Measurements from ENCODE around the gene AMBP. TPM values are rescaled to one million over a fixed set of nuclear protein-coding genes. Genes with fewer than 3 reads are reported as not detected.

Gene AMBP
- total RNA-seq, 1 donor from 2014 or later, result 0.29 TPM

- H3K9me3 Mint-ChIP-seq (ENCODE audit: unreplicated experiment), result peaks cover 5% of the 10 kb centered on the region
- H3K4me3 Mint-ChIP-seq (ENCODE audit: unreplicated experiment), result no peak overlapping the region
- no peaks in the 10 kb centered on the region for H3K36me3 Mint-ChIP-seq (ENCODE audit: unreplicated experiment)
- DNase-seq, result no peak
- no peak overlapping the region for H3K27ac Mint-ChIP-seq (ENCODE audit: unreplicated experiment)
- TF ChIP-seq, protein P1, sequence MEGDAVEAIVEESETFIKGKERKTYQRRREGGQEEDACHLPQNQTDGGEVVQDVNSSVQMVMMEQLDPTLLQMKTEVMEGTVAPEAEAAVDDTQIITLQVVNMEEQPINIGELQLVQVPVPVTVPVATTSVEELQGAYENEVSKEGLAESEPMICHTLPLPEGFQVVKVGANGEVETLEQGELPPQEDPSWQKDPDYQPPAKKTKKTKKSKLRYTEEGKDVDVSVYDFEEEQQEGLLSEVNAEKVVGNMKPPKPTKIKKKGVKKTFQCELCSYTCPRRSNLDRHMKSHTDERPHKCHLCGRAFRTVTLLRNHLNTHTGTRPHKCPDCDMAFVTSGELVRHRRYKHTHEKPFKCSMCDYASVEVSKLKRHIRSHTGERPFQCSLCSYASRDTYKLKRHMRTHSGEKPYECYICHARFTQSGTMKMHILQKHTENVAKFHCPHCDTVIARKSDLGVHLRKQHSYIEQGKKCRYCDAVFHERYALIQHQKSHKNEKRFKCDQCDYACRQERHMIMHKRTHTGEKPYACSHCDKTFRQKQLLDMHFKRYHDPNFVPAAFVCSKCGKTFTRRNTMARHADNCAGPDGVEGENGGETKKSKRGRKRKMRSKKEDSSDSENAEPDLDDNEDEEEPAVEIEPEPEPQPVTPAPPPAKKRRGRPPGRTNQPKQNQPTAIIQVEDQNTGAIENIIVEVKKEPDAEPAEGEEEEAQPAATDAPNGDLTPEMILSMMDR (IDR thresholded peaks at IDR 0.05; ENCODE audit: partially characterized antibody, unreplicated experiment), result no peak
- peaks cover 3% of the 10 kb centered on the region for H3K4me1 Mint-ChIP-seq (ENCODE audit: low read depth, unreplicated experiment)
- peaks cover 7% of the 10 kb centered on the region for H3K27me3 Mint-ChIP-seq (ENCODE audit: unreplicated experiment)
These were observed 16.9 kb upstream of the AMBP start for GRCh38 chr9:114094971-114095370.

DNA sequence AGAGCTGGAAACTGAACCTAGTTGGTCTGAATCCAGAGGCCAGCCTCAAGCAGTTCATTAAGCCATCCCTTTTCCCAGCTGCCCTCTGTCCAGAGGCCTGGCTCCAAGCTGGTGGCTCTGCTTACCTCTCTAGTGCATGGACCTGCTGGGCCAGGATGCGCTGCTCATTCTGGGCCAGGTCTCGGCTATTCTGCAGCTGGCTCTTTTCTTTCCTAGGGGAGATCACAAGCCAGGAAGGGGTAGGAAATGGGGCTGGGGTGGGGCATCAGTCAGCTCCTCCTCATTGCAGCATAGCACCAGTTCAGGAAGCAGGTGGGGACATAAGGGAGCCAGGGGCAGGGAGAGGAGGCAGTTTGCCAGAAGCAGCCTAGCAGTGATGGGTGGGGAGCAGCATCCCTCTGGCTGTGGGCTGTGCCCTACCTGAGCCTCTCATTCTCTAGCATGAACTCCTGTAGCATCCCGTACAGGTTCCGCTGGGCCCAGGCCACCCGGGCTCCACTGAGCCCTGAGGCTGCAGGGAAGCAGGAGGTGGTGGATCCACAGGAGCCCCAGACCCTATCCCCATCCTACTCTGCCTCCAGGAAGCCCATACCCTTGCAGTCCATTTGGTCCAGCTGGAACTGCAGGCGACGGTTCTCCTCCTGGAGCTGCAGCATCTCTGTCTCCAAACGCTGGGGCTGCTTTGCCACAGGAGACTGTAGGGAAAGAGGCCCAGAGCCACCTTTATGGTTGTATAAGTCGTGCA, 15.8 kb upstream of the AMBP start:
- peaks cover 2% of the 10 kb centered on the region for H3K9me3 Mint-ChIP-seq (ENCODE audit: unreplicated experiment)
- H3K36me3 Mint-ChIP-seq (ENCODE audit: unreplicated experiment), result no peaks in the 10 kb centered on the region
- H3K27ac Mint-ChIP-seq (ENCODE audit: unreplicated experiment), result no peak overlapping the region
- DNase-seq, result no peak
- TF ChIP-seq, protein P1 (IDR thresholded peaks at IDR 0.05; ENCODE audit: partially characterized antibody, unreplicated experiment), result no peak
- H3K4me1 Mint-ChIP-seq (ENCODE audit: low read depth, unreplicated experiment), result peaks cover under 1% of the 10 kb centered on the region
- peaks cover 5% of the 10 kb centered on the region for H3K27me3 Mint-ChIP-seq (ENCODE audit: unreplicated experiment)
- no peak overlapping the region for H3K4me3 Mint-ChIP-seq (ENCODE audit: unreplicated experiment)

DNA sequence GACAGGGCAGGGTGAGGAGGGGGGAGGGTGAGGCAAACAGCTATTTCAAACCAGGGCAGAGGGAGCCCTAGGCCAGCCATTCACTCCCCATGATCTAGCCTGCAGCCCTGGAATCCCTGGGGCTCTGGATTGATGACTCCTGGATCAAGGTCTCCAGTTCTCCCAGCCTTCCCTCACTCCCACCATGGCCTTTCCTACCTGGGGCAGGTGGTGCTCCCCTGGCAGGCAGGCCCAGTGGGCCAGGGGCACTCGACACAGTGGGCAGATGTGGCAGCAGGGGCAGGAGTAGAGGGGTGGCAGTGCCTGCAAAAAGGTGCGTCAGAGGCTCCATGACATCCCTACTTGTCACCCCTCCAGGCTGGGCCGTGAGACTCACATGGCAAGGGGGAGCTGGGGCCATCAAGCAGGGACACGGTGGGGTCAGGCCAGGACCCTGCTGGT, 15.0 kb upstream of the AMBP start:
- DNase-seq, result no peak
- TF ChIP-seq, protein P1 (IDR thresholded peaks at IDR 0.05; ENCODE audit: partially characterized antibody, unreplicated experiment), result no peak
- Mint-ChIP-seq H3K27ac (ENCODE audit: unreplicated experiment) (no peak overlapping the region), H3K27me3 (ENCODE audit: unreplicated experiment) (peaks cover 5% of the 10 kb centered on the region), H3K36me3 (ENCODE audit: unreplicated experiment) (no peaks in the 10 kb centered on the region), H3K4me1 (ENCODE audit: low read depth, unreplicated experiment) (no peaks in the 10 kb centered on the region), H3K4me3 (ENCODE audit: unreplicated experiment) (no peak overlapping the region), H3K9me3 (ENCODE audit: unreplicated experiment) (peaks cover 2% of the 10 kb centered on the region)

DNA sequence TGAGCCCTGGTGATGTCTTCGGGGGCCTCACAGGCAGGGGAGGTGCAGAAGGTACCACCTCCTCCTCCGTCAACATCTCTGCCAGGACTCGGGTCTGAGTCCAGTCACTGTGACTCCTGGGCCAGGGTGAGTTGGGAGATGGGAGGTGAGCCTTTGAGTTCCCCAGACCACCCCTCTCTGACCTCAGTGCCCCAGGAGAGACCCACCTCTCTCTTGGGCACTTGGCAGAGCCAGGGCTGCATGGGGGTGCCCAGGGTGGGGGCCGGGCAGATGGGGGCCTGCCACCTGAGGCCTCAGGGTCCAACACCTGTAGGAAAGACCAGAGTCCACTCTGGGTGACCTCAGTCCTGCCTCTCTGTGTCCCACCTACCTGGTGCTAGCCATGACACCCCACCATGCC, 14.2 kb upstream of the AMBP start:
- no peak overlapping the region for H3K27ac Mint-ChIP-seq (ENCODE audit: unreplicated experiment)
- H3K4me1 Mint-ChIP-seq (ENCODE audit: low read depth, unreplicated experiment), result no peaks in the 10 kb centered on the region
- peaks cover 5% of the 10 kb centered on the region for H3K27me3 Mint-ChIP-seq (ENCODE audit: unreplicated experiment)
- H3K9me3 Mint-ChIP-seq (ENCODE audit: unreplicated experiment), result peaks cover 2% of the 10 kb centered on the region
- no peak for DNase-seq
- TF ChIP-seq, protein P1 (IDR thresholded peaks at IDR 0.05; ENCODE audit: partially characterized antibody, unreplicated experiment), result no peak
- no peak overlapping the region for H3K4me3 Mint-ChIP-seq (ENCODE audit: unreplicated experiment)
- peaks cover 1% of the 10 kb centered on the region for H3K36me3 Mint-ChIP-seq (ENCODE audit: unreplicated experiment)

DNA sequence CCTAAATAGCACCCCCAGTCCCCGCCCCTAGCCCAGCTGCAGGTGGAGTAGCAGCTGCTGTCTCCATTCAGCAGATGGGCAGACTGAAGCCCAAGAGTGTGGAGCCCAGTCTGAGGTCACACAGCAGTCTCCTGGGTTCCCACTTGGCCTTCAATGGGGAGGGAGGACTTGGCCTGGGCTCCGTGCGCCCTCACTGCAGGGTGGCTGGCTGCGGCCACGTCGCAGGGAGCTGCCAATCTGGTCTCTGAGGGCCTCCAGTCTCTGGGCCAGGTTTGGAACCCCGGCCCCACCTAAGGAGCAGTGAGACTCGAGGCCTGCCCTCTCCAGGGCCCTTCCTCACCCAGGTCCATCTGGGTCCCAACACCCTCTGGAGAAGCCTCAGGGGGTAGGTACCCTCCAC, 13.6 kb upstream of the AMBP start:
- Mint-ChIP-seq H3K27ac (ENCODE audit: unreplicated experiment) (no peak overlapping the region), H3K27me3 (ENCODE audit: unreplicated experiment) (peaks cover 5% of the 10 kb centered on the region), H3K4me3 (ENCODE audit: unreplicated experiment) (no peak overlapping the region), H3K36me3 (ENCODE audit: unreplicated experiment) (peaks cover 5% of the 10 kb centered on the region), H3K4me1 (ENCODE audit: low read depth, unreplicated experiment) (no peaks in the 10 kb centered on the region), H3K9me3 (ENCODE audit: unreplicated experiment) (peaks cover 2% of the 10 kb centered on the region)
- TF ChIP-seq, protein P1 (IDR thresholded peaks at IDR 0.05; ENCODE audit: partially characterized antibody, unreplicated experiment), result no peak
- no peak for DNase-seq

Measured in glutamatergic neuron (in vitro differentiated cells).